Activated T-cell treated with anti-CD3 and anti-CD28 coated beads, Interleukin-2, amount 50 U/mL, for 4 hours (primary cell): ENCODE results near the gene SGPP1. TPM values are rescaled to one million over a fixed set of nuclear protein-coding genes. Genes with fewer than 3 reads are reported as not detected.
"Not testable (repeated sequence)": the region's sequence is repeated elsewhere in the genome, so short reads cannot be mapped to it uniquely, and the experiment has no call there.

Source experiments
- ATAC-seq, 2 donors: fragments of 200-7000 bp; cut with Tn5 transposase; one replicate each; pipeline ENCODE4 v1.10.0; 2021
- DNase-seq: peaks from one replicate; pipeline ENCODE4 v3.0.0-alpha.2; 2020
- H3K27me3 Mint-ChIP-seq: one replicate; pipeline ENCODE4 v1.8.0; 2021; ENCODE audit warnings: low read depth, mixed read lengths
- H3K36me3 Mint-ChIP-seq: one replicate; pipeline ENCODE4 v1.8.0; 2022; ENCODE audit warnings: mixed read lengths; ENCODE audit not compliant: insufficient read depth
- H3K4me1 Mint-ChIP-seq: one replicate; pipeline ENCODE4 v1.8.0; 2021; ENCODE audit warnings: low read depth, mixed read lengths
- H3K4me3 Mint-ChIP-seq: one replicate; pipeline ENCODE4 v1.8.0; 2021; ENCODE audit warnings: mild to moderate bottlenecking, moderate library complexity, mixed read lengths
- H3K9me3 Mint-ChIP-seq: one replicate; pipeline ENCODE4 v1.8.0; 2021; ENCODE audit warnings: mixed read lengths
- total RNA-seq, 3 donors: library from RNA; stranded (reverse); gene quantifications; one replicate each; pipeline ENCODE4 v1.2.1, GENCODE V29; 2021

Gene SGPP1
- total RNA-seq, 3 donors from 2014 or later = 12.0 to 13.5 (median 12.8) TPM

DNA sequence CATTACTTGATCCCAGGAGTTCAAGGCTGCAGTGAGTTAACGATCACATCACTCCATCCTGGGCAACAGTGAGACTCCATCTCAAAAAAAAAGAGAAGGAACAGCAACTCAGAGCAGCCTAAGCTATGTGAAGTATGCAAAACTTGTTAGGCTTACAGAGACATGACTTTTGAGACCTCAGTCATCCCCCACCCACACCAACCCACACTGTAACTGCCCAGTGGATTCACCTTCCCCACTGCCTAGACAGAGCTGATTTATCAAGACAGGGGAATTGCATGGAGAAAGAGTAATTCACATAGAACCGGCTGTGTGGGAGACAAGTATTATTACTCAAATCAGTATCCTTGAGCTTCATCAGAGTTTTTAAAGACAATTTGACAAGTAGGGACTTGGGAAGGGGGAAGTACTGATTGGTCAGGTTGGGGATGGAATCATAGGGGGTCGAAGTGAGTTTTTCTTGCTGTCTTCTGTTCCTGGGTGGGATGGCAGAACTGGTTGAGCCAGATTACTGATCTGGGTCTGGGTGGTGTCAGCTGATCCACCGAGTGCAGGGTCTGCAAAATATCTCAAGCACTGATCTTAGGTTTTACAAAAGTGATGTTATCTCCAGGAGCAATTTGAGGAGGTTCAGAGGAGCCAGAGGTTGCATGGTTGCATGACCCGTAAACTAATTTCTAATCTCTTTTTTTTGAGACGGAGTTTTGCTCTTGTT, 80.0 kb downstream of the SGPP1 start:
- Mint-ChIP-seq H3K4me3 (no peak overlapping the region), H3K9me3 (no peaks in the 10 kb centered on the region), H3K4me1 (peaks cover 42% of the 10 kb centered on the region), H3K36me3 (peaks cover 3% of the 10 kb centered on the region), H3K27me3 (no peaks in the 10 kb centered on the region)
- DNase-seq (no peak), ATAC-seq (no peak)

DNA sequence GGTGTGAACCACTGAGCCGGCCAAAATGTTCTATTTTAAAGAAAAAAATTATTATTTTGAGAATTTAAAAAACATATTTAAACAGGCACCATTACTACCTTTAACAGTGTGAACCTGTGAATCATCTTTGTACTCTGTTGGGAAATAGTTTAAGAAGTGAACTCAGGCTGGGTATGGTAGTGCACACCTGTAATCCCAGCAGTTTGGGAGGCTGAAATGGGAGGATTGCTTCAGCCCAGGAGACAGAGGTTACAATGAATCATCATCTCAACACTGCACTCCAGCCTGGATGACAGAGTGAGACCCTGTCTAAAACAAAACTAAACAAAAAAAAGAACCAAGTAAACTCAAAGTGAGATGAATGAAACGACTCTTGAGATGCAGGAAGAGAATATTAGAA, 83.1 kb downstream of the SGPP1 start:
- peaks cover 3% of the 10 kb centered on the region for H3K36me3 Mint-ChIP-seq
- no peaks in the 10 kb centered on the region for H3K27me3 Mint-ChIP-seq
- H3K4me3 Mint-ChIP-seq = no peak overlapping the region
- DNase-seq = no peak
- no peaks in the 10 kb centered on the region for H3K9me3 Mint-ChIP-seq
- H3K4me1 Mint-ChIP-seq = peaks cover 29% of the 10 kb centered on the region
- ATAC-seq = no peak

DNA sequence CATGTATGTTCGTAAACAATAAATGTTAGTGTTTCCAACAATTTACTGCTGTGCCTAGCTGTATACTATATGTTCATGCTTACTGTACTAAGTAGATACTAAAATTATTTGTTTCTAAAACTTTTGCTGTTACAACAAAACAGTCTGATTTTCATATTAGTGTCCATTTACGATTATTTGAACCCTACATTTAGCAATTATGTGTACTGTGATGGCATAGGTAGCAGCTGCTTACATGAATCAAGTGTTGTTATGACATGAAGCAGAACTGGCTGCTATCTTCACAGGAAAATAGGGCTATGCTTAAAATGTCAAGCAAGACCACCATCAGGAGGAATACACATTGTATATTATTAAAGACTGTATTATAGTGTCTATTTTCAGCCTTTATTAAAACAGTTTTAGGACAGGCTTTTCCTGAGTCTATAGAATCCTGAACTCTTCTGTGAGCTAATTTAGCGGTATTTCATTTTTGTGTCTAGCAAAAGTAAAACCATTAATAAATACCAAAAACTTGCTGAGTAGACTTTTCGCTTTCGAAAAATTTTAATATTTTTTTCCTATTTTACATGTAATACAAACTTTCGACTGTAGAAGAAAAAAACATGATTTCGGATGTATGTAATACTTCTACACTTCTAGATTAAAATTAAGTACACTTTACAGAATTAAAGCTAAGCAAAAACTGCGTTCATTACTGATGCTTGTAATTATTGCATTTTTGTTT, 85.0 kb downstream of the SGPP1 start:
- peaks cover 7% of the 10 kb centered on the region for H3K36me3 Mint-ChIP-seq
- no peak for ATAC-seq
- no peaks in the 10 kb centered on the region for H3K9me3 Mint-ChIP-seq
- DNase-seq = no peak
- H3K4me1 Mint-ChIP-seq = peaks cover 37% of the 10 kb centered on the region
- H3K27me3 Mint-ChIP-seq = no peaks in the 10 kb centered on the region
- peak overlapping the region; percentile 92 for H3K4me3 Mint-ChIP-seq

DNA sequence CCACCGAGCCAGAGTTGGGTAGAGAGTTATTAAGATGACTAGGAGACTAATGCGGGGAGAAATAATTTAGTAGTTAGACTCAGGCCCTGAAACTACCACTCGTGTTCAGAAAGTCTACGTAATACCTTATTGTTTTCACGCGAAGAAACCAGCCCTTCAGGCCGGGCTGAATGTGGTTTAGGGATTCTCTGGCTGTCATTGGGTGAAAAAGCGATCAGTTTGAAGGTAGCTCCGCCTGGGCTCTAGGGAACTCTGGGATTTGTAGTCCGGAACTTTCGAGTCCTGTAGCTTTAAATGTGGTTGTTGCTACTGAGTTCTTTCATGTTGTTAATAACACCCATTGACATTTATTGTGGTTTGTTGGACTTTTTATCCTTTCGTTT, 85.6 kb downstream of the SGPP1 start:
- no peaks in the 10 kb centered on the region for H3K27me3 Mint-ChIP-seq

DNA sequence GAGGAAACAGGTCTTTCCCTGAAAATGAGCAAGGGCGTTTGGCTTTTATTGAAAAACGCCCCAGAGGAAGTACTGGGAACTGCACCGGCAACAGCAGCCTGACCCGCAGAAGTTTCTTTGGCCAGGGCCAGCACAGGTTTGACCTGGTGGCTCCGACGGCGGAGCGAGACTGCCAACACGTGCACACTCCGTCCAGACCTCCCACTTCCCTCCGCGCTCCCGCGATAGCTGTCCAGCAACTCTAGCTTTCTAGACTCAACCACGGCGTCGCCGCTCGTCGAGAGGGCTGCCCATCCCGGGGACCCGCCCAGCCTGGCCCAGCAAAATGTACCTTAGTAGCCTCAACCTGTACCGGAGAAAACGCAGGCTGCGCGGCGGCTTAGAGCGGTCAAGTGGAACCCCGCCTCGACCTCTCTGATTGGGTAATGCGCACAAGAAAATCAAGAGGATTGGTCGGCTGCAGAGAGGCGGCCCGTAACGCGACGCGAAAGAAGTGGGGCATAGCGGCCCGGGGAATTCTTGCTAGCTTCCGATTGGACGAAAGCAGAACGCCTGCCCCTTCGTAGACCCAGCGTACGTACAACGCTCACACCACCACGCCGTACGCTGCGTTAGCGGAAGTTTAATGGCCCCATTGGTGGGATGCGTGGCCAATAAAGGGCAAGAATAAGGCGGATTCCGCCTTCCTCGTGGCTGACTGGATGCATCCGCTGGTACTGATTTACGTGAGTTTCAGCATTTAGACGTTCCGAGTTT, 86.2 kb downstream of the SGPP1 start, which contains the start of gene WDR89:
Gene WDR89, minus strand, starts transcription at position 399 of the 756 bp plus-strand sequence. CDS start 41,929 bp downstream, outside the sequence.
- Mint-ChIP-seq H3K27me3 (no peaks in the 10 kb centered on the region), H3K9me3 (no peaks in the 10 kb centered on the region), H3K36me3 (peaks cover 13% of the 10 kb centered on the region), H3K4me1 (peaks cover 42% of the 10 kb centered on the region), H3K4me3 (peak within 1 kb of the TSS; percentile 92)
- peak; percentile 92 for DNase-seq
- ATAC-seq = peak; percentile 89

More for the DNA sequence above, 85.6 kb downstream of the SGPP1 start:
- peaks cover 8% of the 10 kb centered on the region for H3K36me3 Mint-ChIP-seq
- H3K9me3 Mint-ChIP-seq = no peaks in the 10 kb centered on the region
- ATAC-seq = peak; percentile 71 to 72
- H3K4me3 Mint-ChIP-seq = peak overlapping the region; percentile 92
- peak; percentile 64 for DNase-seq
- H3K4me1 Mint-ChIP-seq = peaks cover 36% of the 10 kb centered on the region

DNA sequence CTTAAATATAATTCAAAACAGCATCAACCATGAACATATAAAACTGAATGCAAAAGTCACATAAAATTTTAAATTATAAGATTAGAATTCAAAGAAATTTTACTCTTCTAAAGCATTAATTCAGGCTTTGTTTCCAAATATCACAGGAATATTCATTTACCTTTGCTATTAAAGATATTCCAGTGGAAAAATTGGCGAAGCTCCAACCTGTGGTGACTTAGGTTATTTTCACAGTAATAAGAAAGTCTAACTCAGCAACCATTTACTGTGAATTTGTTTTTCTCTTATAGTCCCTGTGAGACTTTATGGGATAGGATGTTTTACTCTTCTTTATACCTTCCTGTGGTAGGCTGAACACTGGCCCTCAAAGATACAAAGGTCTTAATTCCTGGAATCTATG, 89.4 kb downstream of the SGPP1 start:
- peaks cover 32% of the 10 kb centered on the region for H3K36me3 Mint-ChIP-seq
- H3K27me3 Mint-ChIP-seq = no peaks in the 10 kb centered on the region
- ATAC-seq = no peak
- H3K4me3 Mint-ChIP-seq = peak overlapping the region; percentile 2
- peaks cover 16% of the 10 kb centered on the region for H3K9me3 Mint-ChIP-seq
- peaks cover 56% of the 10 kb centered on the region for H3K4me1 Mint-ChIP-seq
- no peak for DNase-seq

DNA sequence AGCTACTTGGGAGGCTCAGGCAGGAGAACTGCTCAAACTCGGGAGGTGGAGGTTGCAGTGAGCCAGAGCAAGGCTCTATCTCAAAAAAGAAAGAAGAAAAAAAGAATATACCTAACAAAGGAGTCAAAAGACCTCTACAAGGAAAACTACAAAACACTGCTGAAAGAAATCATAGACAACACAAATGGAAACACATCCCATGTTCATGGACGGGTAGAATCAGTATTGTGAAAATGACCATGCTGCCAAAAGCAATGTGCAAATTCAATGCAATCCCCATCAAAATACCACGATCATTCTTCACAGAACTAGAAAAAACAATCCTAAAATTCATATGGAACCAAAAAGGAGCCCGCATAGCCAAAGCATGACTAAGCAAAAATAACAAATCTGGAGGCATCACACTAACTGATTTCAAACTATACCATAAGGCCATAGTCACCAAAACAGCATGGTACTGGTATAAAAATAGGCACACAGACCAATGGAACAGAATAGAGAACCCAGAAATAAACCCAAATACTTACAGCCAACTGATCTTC, 91.7 kb downstream of the SGPP1 start:
- ATAC-seq, H3K27me3 Mint-ChIP-seq, DNase-seq, H3K4me3 Mint-ChIP-seq: not testable (repeated sequence)
- Mint-ChIP-seq H3K9me3 (peaks cover 16% of the 10 kb centered on the region), H3K4me1 (peaks cover 58% of the 10 kb centered on the region), H3K36me3 (peaks cover 33% of the 10 kb centered on the region)

Other genes with a start within 250 kb of the SGPP1 start
- gene PPP2R5E, start 184.7 kb downstream of the SGPP1 start, total RNA-seq = 10 to 100 TPM; 49.3 to 51.1 (median 49.6) TPM
- 10 to 100 TPM; 33.1 to 38.5 (median 33.2) TPM for gene WDR89, start 86.2 kb downstream of the SGPP1 start, total RNA-seq
- gene SYNE2, start 124.9 kb upstream of the SGPP1 start, total RNA-seq = 10 to 100 TPM in 1 of 3 donors, 1 to 10 TPM in 2; 6.9 to 11.5 (median 8.6) TPM